ENCODE results near the gene APOLD1.

- TF ChIP-seq CTCF (conservative IDR thresholded peaks at IDR 0.05; ENCODE audit: low read depth, low read length) (no peak), EZH2 (IDR thresholded peaks at IDR 0.05; ENCODE audit: borderline replicate concordance, low read depth, low read length, poor library complexity, severe bottlenecking) (no peak)
Observed at GRCh38 chr12:12776261-12776660, 9.2 kb upstream of the APOLD1 start.

All from A673 (cell line).